ENCODE results near the gene RAB8B.

Gene RAB8B
- long read RNA-seq, donor 1, full-length matches to known transcripts = 8 of 8 reads
- long read RNA-seq, donor 1, partial matches to known transcripts = 0 of 8 reads
- long read RNA-seq, donor 1, other reads (novel, unspliced or antisense) = 0 of 8 reads
- long read RNA-seq, donor 2, full-length matches to known transcripts = 5 of 5 reads
- long read RNA-seq, donor 2, partial matches to known transcripts = 0 of 5 reads
- long read RNA-seq, donor 2, other reads (novel, unspliced or antisense) = 0 of 5 reads
- long read RNA-seq, donor 3, full-length matches to known transcripts = 2 of 2 reads
- long read RNA-seq, donor 3, partial matches to known transcripts = 0 of 2 reads
- long read RNA-seq, donor 3, other reads (novel, unspliced or antisense) = 0 of 2 reads
- long read RNA-seq, donor 4, full-length matches to known transcripts = 9 of 21 reads
- long read RNA-seq, donor 4, partial matches to known transcripts = 12 of 21 reads
- long read RNA-seq, donor 4, other reads (novel, unspliced or antisense) = 0 of 21 reads
- long read RNA-seq, donor 5, full-length matches to known transcripts = 7 of 7 reads
- long read RNA-seq, donor 5, partial matches to known transcripts = 0 of 7 reads
- long read RNA-seq, donor 5, other reads (novel, unspliced or antisense) = 0 of 7 reads
- long read RNA-seq, donor 6, full-length matches to known transcripts = 9 of 9 reads
- long read RNA-seq, donor 6, partial matches to known transcripts = 0 of 9 reads
- long read RNA-seq, donor 6, other reads (novel, unspliced or antisense) = 0 of 9 reads
- long read RNA-seq, donor 7 = 0 reads
- long read RNA-seq, donor 8, full-length matches to known transcripts = 8 of 8 reads
- long read RNA-seq, donor 8, partial matches to known transcripts = 0 of 8 reads
- long read RNA-seq, donor 8, other reads (novel, unspliced or antisense) = 0 of 8 reads

- DNase-seq = peak; percentile 91
These were observed at the start of gene RAB8B for GRCh38 chr15:63188926-63189871. Gene RAB8B (plus strand): TSS chr15:63189606. CDS start chr15:63189625, 19 bp downstream.

GRCh38 chr15:63140936-63141335, 48.5 kb upstream of the RAB8B start:
- no peak for DNase-seq

GRCh38 chr15:63145426-63145825, 44.0 kb upstream of the RAB8B start:
- DNase-seq = no peak

GRCh38 chr15:63146684-63147083, 42.7 kb upstream of the RAB8B start:
- no peak for DNase-seq

- DNase-seq = no peak
These were observed 37.7 kb upstream of the RAB8B start for GRCh38 chr15:63151665-63152064.

- DNase-seq = no peak
These were observed 33.9 kb upstream of the RAB8B start for GRCh38 chr15:63155486-63155885.

- peak; percentile 28 for DNase-seq
These were observed 33.2 kb upstream of the RAB8B start for GRCh38 chr15:63156086-63156710.

- DNase-seq = no peak
These were observed 32.7 kb upstream of the RAB8B start for GRCh38 chr15:63156755-63157117.

GRCh38 chr15:63157118-63157843, 32.1 kb upstream of the RAB8B start, which contains the start of gene RPS27L:
Gene RPS27L (minus strand): TSS chr15:63157477. CDS start chr15:63157405, 72 bp downstream.
- DNase-seq = peak; percentile 99

GRCh38 chr15:63157891-63158431, 31.4 kb upstream of the RAB8B start:
- DNase-seq = no peak

GRCh38 chr15:63160638-63161037, 28.8 kb upstream of the RAB8B start:
- no peak for DNase-seq

- DNase-seq = no peak
These were observed 26.2 kb upstream of the RAB8B start for GRCh38 chr15:63163217-63163616.

- no peak for DNase-seq
These were observed 24.1 kb upstream of the RAB8B start for GRCh38 chr15:63165166-63165859.

GRCh38 chr15:63166219-63166618, 23.2 kb upstream of the RAB8B start:
- DNase-seq = no peak

GRCh38 chr15:63169788-63170187, 19.6 kb upstream of the RAB8B start:
- no peak for DNase-seq

GRCh38 chr15:63172376-63172775, 17.0 kb upstream of the RAB8B start:
- DNase-seq = no peak

- DNase-seq = no peak
These were observed 16.5 kb upstream of the RAB8B start for GRCh38 chr15:63172851-63173451.

- DNase-seq = no peak
These were observed 13.1 kb upstream of the RAB8B start for GRCh38 chr15:63176302-63176701.

GRCh38 chr15:63178034-63178433, 11.4 kb upstream of the RAB8B start:
- no peak for DNase-seq
